HG03175 (cell line): ENCODE data around the gene FOXL1.
A peak's percentile ranks its signal among the peaks of the same experiment; 100 is the strongest.

Experiments used
- ATAC-seq: cut with Tn5 transposase; IDR thresholded peaks from one replicate; pipeline ENCODE4 v1.9.1; 2021; ENCODE audit warnings: mild to moderate bottlenecking, moderate library complexity; ENCODE audit not compliant: unreplicated experiment

The FOXL1 gene

GRCh38 chr16:86602521-86602920 is 24.2 kb downstream of the FOXL1 start:
- no peak for ATAC-seq

- peak; percentile 88 for ATAC-seq
Measured at GRCh38 chr16:86604436-86605193, 26.3 kb downstream of the FOXL1 start.

- no peak for ATAC-seq
Measured at GRCh38 chr16:86605950-86606349, 27.6 kb downstream of the FOXL1 start.

- no peak for ATAC-seq
Measured at GRCh38 chr16:86608301-86608747, 30.0 kb downstream of the FOXL1 start.

GRCh38 chr16:86609115-86609514 is 30.8 kb downstream of the FOXL1 start:
- ATAC-seq, result no peak

- no peak for ATAC-seq
Measured at GRCh38 chr16:86609661-86610060, 31.3 kb downstream of the FOXL1 start.

- no peak for ATAC-seq
Measured at GRCh38 chr16:86610779-86611524, 32.6 kb downstream of the FOXL1 start.

GRCh38 chr16:86611525-86611855 is 33.1 kb downstream of the FOXL1 start:
- no peak for ATAC-seq

GRCh38 chr16:86611941-86612340 is 33.6 kb downstream of the FOXL1 start:
- ATAC-seq, result no peak

GRCh38 chr16:86614699-86615098 is 36.4 kb downstream of the FOXL1 start:
- ATAC-seq, result no peak

- no peak for ATAC-seq
Measured at GRCh38 chr16:86616906-86617305, 38.6 kb downstream of the FOXL1 start.

GRCh38 chr16:86618431-86619238 is 40.3 kb downstream of the FOXL1 start:
- ATAC-seq, result no peak

- ATAC-seq, result no peak
Measured at GRCh38 chr16:86619239-86619794, 41.0 kb downstream of the FOXL1 start.

GRCh38 chr16:86620184-86620583 is 41.8 kb downstream of the FOXL1 start:
- no peak for ATAC-seq

GRCh38 chr16:86621966-86622365 is 43.6 kb downstream of the FOXL1 start:
- ATAC-seq, result no peak

GRCh38 chr16:86622700-86623615 is 44.6 kb downstream of the FOXL1 start:
- no peak for ATAC-seq

GRCh38 chr16:86625029-86625428 is 46.7 kb downstream of the FOXL1 start:
- no peak for ATAC-seq

GRCh38 chr16:86625821-86626220 is 47.5 kb downstream of the FOXL1 start:
- ATAC-seq, result no peak

- ATAC-seq, result no peak
Measured at GRCh38 chr16:86626284-86626683, 47.9 kb downstream of the FOXL1 start.

GRCh38 chr16:86626966-86627365 is 48.6 kb downstream of the FOXL1 start:
- ATAC-seq, result no peak
